AG10803 (cell line): ENCODE measurements around the gene PGRMC2.

Experiments used
- DNase-seq: peaks from one replicate; pipeline ENCODE4 v3.0.0; 2010; ENCODE audit warnings: low read depth
- H3K4me3 ChIP-seq: 2 replicates; pipeline ENCODE4 v1.5.1; 2011; ENCODE audit warnings: mild to moderate bottlenecking, low read length, control low read depth
- TF ChIP-seq, protein P1 (sequence below): conservative IDR thresholded peaks from 2 replicates; pipeline ENCODE4 v1.5.1; 2011; ENCODE audit warnings: mild to moderate bottlenecking, low read length, control low read depth, inconsistent platforms

The PGRMC2 gene

DNA sequence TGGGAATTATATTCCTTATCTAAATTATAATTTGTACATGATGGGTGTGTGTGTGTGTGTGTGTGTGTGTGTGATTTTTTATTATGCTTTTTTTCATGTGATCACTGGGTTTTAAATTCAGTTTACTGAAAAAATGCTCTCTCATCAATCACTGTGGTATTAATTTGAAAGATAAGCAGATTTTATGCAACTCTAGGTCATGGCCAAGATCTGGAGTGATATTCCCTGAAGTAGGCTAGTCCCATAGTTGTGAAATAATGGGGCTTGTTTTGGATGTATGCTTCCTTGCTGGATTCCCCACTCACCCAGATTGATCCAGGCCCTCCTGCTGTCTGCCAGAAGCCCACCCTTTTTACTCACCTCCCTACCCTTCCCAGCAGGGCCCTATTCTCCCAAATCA, 22.0 kb upstream of the PGRMC2 start:
- no peak for DNase-seq
- no peak overlapping the region for H3K4me3 ChIP-seq
- TF ChIP-seq, protein P1, sequence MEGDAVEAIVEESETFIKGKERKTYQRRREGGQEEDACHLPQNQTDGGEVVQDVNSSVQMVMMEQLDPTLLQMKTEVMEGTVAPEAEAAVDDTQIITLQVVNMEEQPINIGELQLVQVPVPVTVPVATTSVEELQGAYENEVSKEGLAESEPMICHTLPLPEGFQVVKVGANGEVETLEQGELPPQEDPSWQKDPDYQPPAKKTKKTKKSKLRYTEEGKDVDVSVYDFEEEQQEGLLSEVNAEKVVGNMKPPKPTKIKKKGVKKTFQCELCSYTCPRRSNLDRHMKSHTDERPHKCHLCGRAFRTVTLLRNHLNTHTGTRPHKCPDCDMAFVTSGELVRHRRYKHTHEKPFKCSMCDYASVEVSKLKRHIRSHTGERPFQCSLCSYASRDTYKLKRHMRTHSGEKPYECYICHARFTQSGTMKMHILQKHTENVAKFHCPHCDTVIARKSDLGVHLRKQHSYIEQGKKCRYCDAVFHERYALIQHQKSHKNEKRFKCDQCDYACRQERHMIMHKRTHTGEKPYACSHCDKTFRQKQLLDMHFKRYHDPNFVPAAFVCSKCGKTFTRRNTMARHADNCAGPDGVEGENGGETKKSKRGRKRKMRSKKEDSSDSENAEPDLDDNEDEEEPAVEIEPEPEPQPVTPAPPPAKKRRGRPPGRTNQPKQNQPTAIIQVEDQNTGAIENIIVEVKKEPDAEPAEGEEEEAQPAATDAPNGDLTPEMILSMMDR, result no peak

DNA sequence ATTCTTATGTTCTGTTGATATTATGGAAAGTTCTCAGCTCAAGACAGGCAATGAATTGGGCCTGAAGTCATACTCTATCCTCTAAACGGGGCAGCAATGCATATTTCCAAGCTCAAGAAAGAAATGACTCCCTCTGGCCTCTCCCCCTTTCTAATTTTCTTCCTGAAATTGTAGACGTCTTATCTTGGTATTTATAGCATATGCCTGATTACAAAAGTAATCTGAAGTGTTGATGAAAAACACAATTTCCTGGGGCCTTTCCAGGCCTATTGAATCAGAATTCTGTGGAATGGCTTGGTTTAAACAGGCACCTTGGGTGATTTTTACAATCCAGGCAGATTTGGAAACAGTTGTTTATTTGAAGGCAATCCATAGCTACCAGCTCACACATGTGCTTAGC, 21.4 kb upstream of the PGRMC2 start:
- H3K4me3 ChIP-seq, result no peak overlapping the region
- peak; percentile 47 for DNase-seq
- TF ChIP-seq, protein P1, result no peak

GRCh38 chr4:128307123-128307571, 19.5 kb upstream of the PGRMC2 start:
- TF ChIP-seq, protein P1, result no peak
- H3K4me3 ChIP-seq, result no peak overlapping the region
- DNase-seq, result no peak

GRCh38 chr4:128305942-128306341, 18.3 kb upstream of the PGRMC2 start:
- DNase-seq, result no peak
- TF ChIP-seq, protein P1, result no peak
- H3K4me3 ChIP-seq, result no peak overlapping the region

DNA sequence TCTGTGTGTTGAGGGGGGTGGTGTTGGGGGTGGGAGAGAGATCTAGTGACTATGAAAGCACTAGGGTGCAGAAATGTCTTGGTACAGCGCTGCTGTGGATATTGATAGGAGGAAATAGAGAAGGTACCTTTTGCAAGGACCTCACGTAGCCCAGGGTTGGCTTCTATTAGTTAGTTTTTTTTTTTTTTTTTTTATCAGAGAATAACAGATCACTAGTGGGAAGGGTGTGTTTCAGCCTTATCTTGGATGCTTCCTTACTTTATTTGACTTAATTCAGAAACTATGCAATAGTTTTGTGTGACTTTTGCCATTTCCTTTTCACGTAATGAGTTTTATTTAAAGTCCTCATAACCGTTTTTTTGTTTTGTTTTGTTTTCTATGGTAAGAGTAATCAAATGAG, 16.4 kb upstream of the PGRMC2 start:
- DNase-seq, result no peak
- no peak overlapping the region for H3K4me3 ChIP-seq
- TF ChIP-seq, protein P1, result no peak

- TF ChIP-seq, protein P1, result no peak
- no peak for DNase-seq
- H3K4me3 ChIP-seq, result no peak overlapping the region
Observed at GRCh38 chr4:128303405-128303785, 15.8 kb upstream of the PGRMC2 start.

DNA sequence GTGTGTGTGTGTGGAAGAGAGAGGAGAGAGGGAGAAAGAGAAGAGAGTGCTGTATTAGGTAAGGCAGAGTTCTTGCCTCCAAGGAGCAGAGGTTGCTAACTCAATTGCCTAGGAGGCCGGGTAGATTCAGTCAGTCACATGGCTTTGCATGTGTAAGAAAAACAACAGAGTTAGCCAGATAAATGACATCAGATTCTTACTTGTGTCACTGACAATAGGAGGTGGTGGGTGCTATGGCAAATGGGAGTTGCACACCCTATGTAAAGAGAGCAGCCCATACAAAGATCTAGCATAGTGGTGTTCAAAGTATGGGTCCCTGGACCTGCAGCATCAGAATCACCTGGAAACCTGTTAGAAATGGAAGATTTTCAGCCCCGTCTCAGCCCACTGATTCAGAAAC, 14.4 kb upstream of the PGRMC2 start:
- TF ChIP-seq, protein P1, result no peak
- DNase-seq, result no peak
- H3K4me3 ChIP-seq, result no peak overlapping the region
